HG03354 (cell line): ENCODE data around the gene RHOB.
"Not testable (repeated sequence)": the region's sequence is repeated elsewhere in the genome, so short reads cannot be mapped to it uniquely, and the experiment has no call there.

ENCODE experiments used
- ATAC-seq: cut with Tn5 transposase; IDR thresholded peaks from one replicate; pipeline ENCODE4 v1.9.1; 2021; ENCODE audit warnings: mild to moderate bottlenecking; ENCODE audit not compliant: unreplicated experiment, poor library complexity, severe bottlenecking

RHOB gene

GRCh38 chr2:20451341-20451740 is 4.5 kb downstream of the RHOB start:
- ATAC-seq, result no peak

GRCh38 chr2:20451761-20452499 is 5.1 kb downstream of the RHOB start:
- no peak for ATAC-seq

- ATAC-seq, result no peak
Observed at GRCh38 chr2:20452551-20452950, 5.7 kb downstream of the RHOB start.

GRCh38 chr2:20453087-20453486 is 6.2 kb downstream of the RHOB start:
- no peak for ATAC-seq

GRCh38 chr2:20454036-20454981 is 7.4 kb downstream of the RHOB start:
- no peak for ATAC-seq

- ATAC-seq, result no peak
Observed at GRCh38 chr2:20455076-20455587, 8.3 kb downstream of the RHOB start.

GRCh38 chr2:20456116-20456571 is 9.3 kb downstream of the RHOB start:
- no peak for ATAC-seq

GRCh38 chr2:20456636-20457426 is 10.0 kb downstream of the RHOB start:
- no peak for ATAC-seq

GRCh38 chr2:20457661-20458630 is 11.1 kb downstream of the RHOB start:
- ATAC-seq, result no peak

GRCh38 chr2:20458737-20459484 is 12.0 kb downstream of the RHOB start:
- ATAC-seq, result not testable (repeated sequence)

- no peak for ATAC-seq
Observed at GRCh38 chr2:20465716-20466394, 19.0 kb downstream of the RHOB start.

GRCh38 chr2:20467789-20468548 is 21.1 kb downstream of the RHOB start:
- ATAC-seq, result no peak

GRCh38 chr2:20468549-20469500 is 22.0 kb downstream of the RHOB start:
- ATAC-seq, result no peak

- no peak for ATAC-seq
Observed at GRCh38 chr2:20469595-20469994, 22.7 kb downstream of the RHOB start.

GRCh38 chr2:20470211-20470610 is 23.3 kb downstream of the RHOB start:
- no peak for ATAC-seq

- no peak for ATAC-seq
Observed at GRCh38 chr2:20471148-20471547, 24.3 kb downstream of the RHOB start.
